H1 (cell line): ENCODE results near the gene LIMA1. TPM values are rescaled to one million over a fixed set of nuclear protein-coding genes. Genes with fewer than 3 reads are reported as not detected.

ENCODE experiments used
- CBX8 ChIP-seq: fragments of 300-800, 300-1000 bp; sonication (generic); IDR thresholded peaks from 2 replicates; pipeline ENCODE4 v1.7.1; 2016; ENCODE audit warnings: low read depth, low read length, borderline replicate concordance
- POLR2A ChIP-seq, 2 experiments: IDR thresholded peaks; 1 replicate in 1 of 2; 2 replicates in 1 of 2; pipeline ENCODE4 v1.6.1; 2011; ENCODE audit warnings: low read depth in 2 of 2, low read length in 2 of 2, mild to moderate bottlenecking in 2 of 2; ENCODE audit errors: control extremely low read depth in 1 of 2
- RBBP5 ChIP-seq: IDR thresholded peaks from 2 replicates; pipeline ENCODE4 v1.7.1; 2012; ENCODE audit warnings: low read depth, mild to moderate bottlenecking, inconsistent platforms, low read length, moderate library complexity, borderline replicate concordance
- SAP30 ChIP-seq: fragments of 300-600 bp; sonication (generic); IDR thresholded peaks from 2 replicates; pipeline ENCODE4 v1.7.1; 2012; ENCODE audit warnings: low read length, moderate library complexity, mild to moderate bottlenecking, inconsistent platforms; ENCODE audit not compliant: insufficient read depth, insufficient replicate concordance
- TEAD4 ChIP-seq: IDR thresholded peaks from 2 replicates; pipeline ENCODE4 v1.6.1; 2012; ENCODE audit warnings: low read depth, low read length, inconsistent platforms, mixed read lengths
- polyA plus RNA-seq, 7 experiments: library from polyadenylated mRNA; depleted of rRNA in 3 of 7; stranded (reverse) in 5 of 7; unstranded in 2 of 7; fragments of >200 nt in 5 of 7; fragments of 200-250 nt in 2 of 7; gene quantifications; 1 replicate in 5 of 7; 2 replicates in 1 of 7; 4 replicates in 1 of 7; pipeline versions ENCODE4 v1.2.1 to v1.2.3, GENCODE V29; 2011 to 2013; ENCODE audit warnings: missing spikeins in 2 of 7, mixed read lengths in 2 of 7
- total RNA-seq: library from RNA; stranded (reverse); fragmentation: NEBNext Ultra II Directional; extraction: Animal tissue kit (Norgen Biotek cat#: 25700); gene quantifications from 2 replicates; pipeline ENCODE4 v1.2.1, GENCODE V29; 2021
- TF ChIP-seq, protein P1 (sequence below): IDR thresholded peaks from 2 replicates; pipeline ENCODE4 v1.6.1; 2012; ENCODE audit warnings: inconsistent platforms

Gene LIMA1
- total and polyA plus RNA-seq, 2 of the 8 experiments (the other 6 are each of a cell fraction or from before 2014, with no cell fraction given), result 12.7 to 47.6 TPM

DNA sequence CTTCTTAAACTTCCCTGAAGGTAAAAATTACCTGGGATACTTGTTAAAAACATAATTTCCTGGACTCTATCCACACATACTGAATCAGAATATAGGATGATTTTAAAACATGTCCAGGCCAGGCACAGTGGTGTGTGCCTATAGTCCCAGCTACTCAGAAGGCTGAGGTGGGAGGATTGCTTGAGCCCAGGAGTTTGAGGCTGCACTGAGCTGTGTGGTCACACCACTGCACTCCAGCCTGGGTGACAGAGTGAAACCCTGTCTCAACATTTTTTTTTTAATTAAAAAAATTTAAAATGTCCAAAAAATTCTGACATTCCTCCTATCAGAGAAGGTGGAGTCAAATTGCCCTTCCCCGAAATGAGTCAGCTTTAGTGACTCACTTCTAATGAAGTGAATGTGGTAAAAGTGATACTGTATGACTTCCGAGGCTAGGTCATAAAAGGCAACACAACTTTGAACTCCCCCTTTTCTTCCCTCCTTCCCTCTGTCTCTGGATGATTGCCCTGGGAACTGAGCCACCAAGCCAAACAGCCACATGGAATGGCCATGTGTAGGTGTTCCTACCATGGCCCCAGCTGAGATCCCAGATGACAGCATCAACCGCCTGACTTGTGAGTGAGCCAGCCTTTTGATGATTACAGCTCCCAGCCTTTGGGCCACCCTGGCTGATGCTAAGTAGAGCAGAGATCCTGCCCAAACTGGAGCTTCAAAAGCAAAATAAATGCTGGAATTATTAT is 36.3 kb downstream of the LIMA1 start (continued):
- TF ChIP-seq TEAD4, result no peak
- no peak for TF ChIP-seq SAP30
- TF ChIP-seq RBBP5, result no peak
- TF ChIP-seq CBX8, result no peak
- TF ChIP-seq POLR2A (IDR thresholded peaks at IDR 0.05; ENCODE audit: control extremely low read depth in 1 of 2, low read depth in 2 of 2, low read length in 2 of 2), result no peak
- TF ChIP-seq, protein P1, sequence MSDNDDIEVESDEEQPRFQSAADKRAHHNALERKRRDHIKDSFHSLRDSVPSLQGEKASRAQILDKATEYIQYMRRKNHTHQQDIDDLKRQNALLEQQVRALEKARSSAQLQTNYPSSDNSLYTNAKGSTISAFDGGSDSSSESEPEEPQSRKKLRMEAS, result no peak
- TF ChIP-seq, all 59 proteins: peak for 0
